GM12878 (cell line): ENCODE data around the gene TMEM186. TPM values are rescaled to one million over a fixed set of nuclear protein-coding genes. Genes with fewer than 3 reads are reported as not detected.
"Not testable (repeated sequence)": the region's sequence is repeated elsewhere in the genome, so short reads cannot be mapped to it uniquely, and the experiment has no call there.

Experiments used
- ATAC-seq: fragments of 200-7000 bp; cut with Tn5 transposase; 3 replicates; pipeline ENCODE4 v1.9.1; 2020; ENCODE audit warnings: mild to moderate bottlenecking, moderate library complexity
- BruUV-seq: library from RNA; stranded (reverse); fragments of 400-500 nt; replicated peaks from 2 replicates; lab custom pipeline; 2021; lab: Mats Ljungman, UMichigan
- CTCF ChIA-PET: fragments of 300-600 bp; sonication (Branson Sonifier 250); formaldehyde crosslinking; extraction: SDS; loops from one replicate; lab custom pipeline; 2021; ENCODE audit warnings: inconsistent platforms; lab: Yijun Ruan, JAX
- POLR2A ChIA-PET: fragments of 350-600 bp; formaldehyde crosslinking; extraction: SDS; loops from one replicate; lab custom pipeline; 2021; ENCODE audit warnings: inconsistent platforms; lab: Charles Lee
- RAD21 ChIA-PET: fragments of 300-600 bp; sonication (Branson Sonifier 250); formaldehyde crosslinking; loops from one replicate; lab custom pipeline; 2023; ENCODE audit warnings: antibody characterized with exemption; ENCODE audit not compliant: unreplicated experiment; lab: Charles Lee
- SMC1A ChIA-PET: fragments of 300-600 bp; sonication (Branson Sonifier 250); formaldehyde crosslinking; loops from one replicate; lab custom pipeline; 2023; ENCODE audit not compliant: unreplicated experiment, uncharacterized antibody; lab: Charles Lee
- DNase-seq: peaks from one replicate; pipeline ENCODE4 v3.0.0-alpha.2; 2011; ENCODE audit warnings: low read depth, low spot score
- FAIRE-seq: peaks from 3 replicates; lab custom pipeline; 2011; peaks lifted over from hg19 to GRCh38; lab: Jason Lieb, UNC
- H2AFZ ChIP-seq: 2 replicates; pipeline ENCODE4 v1.6.0; 2011; ENCODE audit warnings: low read depth, low read length, control low read depth; ENCODE audit not compliant: control insufficient read depth
- H3K27ac ChIP-seq: 2 replicates; pipeline ENCODE4 v1.5.1; 2011; ENCODE audit warnings: control low read depth; ENCODE audit not compliant: control insufficient read depth, insufficient read depth
- H3K27me3 ChIP-seq, 2 experiments: replicated peaks in 1 of 2; 2 replicates each; pipeline versions ENCODE4 v1.6.0 to v1.6.1; 2011; ENCODE audit warnings: low read length in 1 of 2; ENCODE audit not compliant: control insufficient read depth in 2 of 2, insufficient read depth in 2 of 2
- H3K36me3 ChIP-seq, 2 experiments: 2 replicates each; pipeline ENCODE4 v1.5.1; 2011; ENCODE audit warnings: low read length in 1 of 2; ENCODE audit not compliant: control insufficient read depth in 2 of 2, insufficient read depth in 2 of 2
- H3K4me1 ChIP-seq: 2 replicates; pipeline ENCODE4 v1.6.1; 2011; ENCODE audit warnings: mild to moderate bottlenecking, low read length, moderate library complexity, mixed read lengths; ENCODE audit not compliant: control insufficient read depth, insufficient read depth
- H3K4me2 ChIP-seq: 2 replicates; pipeline ENCODE4 v1.6.0; 2011; ENCODE audit warnings: control low read depth; ENCODE audit not compliant: control insufficient read depth, insufficient read depth
- H3K4me3 ChIP-seq: fragments of 200-600 bp; sonication (generic); 2 replicates; pipeline ENCODE4 v1.5.1; 2016
- H3K79me2 ChIP-seq: 2 replicates; pipeline ENCODE4 v1.6.0; 2011; ENCODE audit warnings: low read length; ENCODE audit not compliant: control insufficient read depth, insufficient read depth
- H3K9ac ChIP-seq: 2 replicates; pipeline ENCODE4 v1.8.0; 2011; ENCODE audit warnings: low read length, control low read depth, mixed read lengths; ENCODE audit not compliant: control insufficient read depth, insufficient read depth
- H3K9me3 ChIP-seq: replicated peaks from 3 replicates; pipeline ENCODE4 v1.5.1; 2011; ENCODE audit warnings: mild to moderate bottlenecking, low read length; ENCODE audit not compliant: control insufficient read depth, insufficient read depth
- H4K20me1 ChIP-seq: 2 replicates; pipeline ENCODE4 v1.6.0; 2011; ENCODE audit not compliant: control insufficient read depth, insufficient read depth
- CEBPZ ChIP-seq: fragments of 150-350 bp; IDR thresholded peaks from 2 replicates; pipeline ENCODE4 v1.6.1; 2016; ENCODE audit warnings: low read depth, low read length
- EP300 ChIP-seq, 2 experiments: fragments of 150-350 bp in 1 of 2; IDR thresholded peaks; 2 replicates each; pipeline ENCODE4 v1.6.1; 2011 to 2012; ENCODE audit warnings: low read depth in 2 of 2, low read length in 2 of 2, borderline replicate concordance in 1 of 2, improper control_type of control experiment in 1 of 2, inconsistent platforms in 1 of 2; ENCODE audit not compliant: control insufficient read depth in 1 of 2
- FOS ChIP-seq: IDR thresholded peaks from 3 replicates; pipeline ENCODE4 v1.6.1; 2011; ENCODE audit warnings: borderline replicate concordance; ENCODE audit not compliant: insufficient read length; ENCODE audit errors: extremely low read depth
- POLR2A ChIP-seq: IDR thresholded peaks from 2 replicates; pipeline ENCODE4 v1.6.1; 2011; ENCODE audit warnings: low read depth, mild to moderate bottlenecking, low read length
- SIN3A ChIP-seq: IDR thresholded peaks from 2 replicates; pipeline ENCODE4 v1.6.1; 2012; ENCODE audit warnings: low read depth, low read length, improper control_type of control experiment
- WGBS: methylation state at CpG from one replicate; pipeline ENCODE4 v1.1.6; 2016; ENCODE audit warnings: low lambda C conversion rate; ENCODE audit not compliant: insufficient replicate concordance, insufficient coverage; ENCODE audit errors: missing lambda C conversion rate; 5-methylcytosine and 5-hydroxymethylcytosine counted together
- in situ Hi-C: fragments of 300-500 bp; cut with MboI; formaldehyde crosslinking; loops from 9 replicates; pipeline ENCODE4 v1.14.3; 2018; ENCODE audit warnings: mixed read lengths
- intact Hi-C: fragments of 100-400 bp; cut with micrococcal nuclease; formaldehyde crosslinking; loops from one replicate; pipeline ENCODE4 v1.14.2; 2022; ENCODE audit not compliant: unreplicated experiment
- polyA plus RNA-seq, 11 experiments: library from polyadenylated mRNA; depleted of rRNA in 4 of 11; unstranded in 6 of 11; stranded (reverse) in 5 of 11; fragments of >200 nt; fragmentation: Nextera tagmentation in 4 of 11; fragmentation: Illumina TruSeq in 1 of 11; extraction: Ambion mirVana in 4 of 11; extraction: Trizol in 1 of 11; gene quantifications; 1 replicate in 1 of 11; 2 replicates in 10 of 11; pipeline versions ENCODE4 v1.2.1 to v1.2.3, GENCODE V29; 2011 to 2016; ENCODE audit warnings: inconsistent platforms in 2 of 11, missing spikeins in 2 of 11, low read depth in 1 of 11
- total RNA-seq, 4 experiments: library from RNA; depleted of rRNA in 3 of 4; stranded (reverse); fragments of >200 nt in 3 of 4; fragmentation: Illumina TruSeq in 1 of 4; extraction: Trizol in 1 of 4; gene quantifications; 2 replicates each; pipeline versions ENCODE4 v1.2.1 to v1.2.3, GENCODE V29; 2013 to 2021

TMEM186 gene
- total and polyA plus RNA-seq, 10 of the 15 experiments (the other 5 are each of a cell fraction or from before 2014, with no cell fraction given), result 10.6 to 28.9 (median 17.0) TPM

GRCh38 chr16:8845699-8846298, 48.4 kb upstream of the TMEM186 start:
- no TSS peak for BruUV-seq
- in situ Hi-C loops, result no loop called here
- Histone ChIP-seq H3K9me3 (no peaks in the 10 kb centered on the region), H3K36me3 (peaks cover 34 to 35% of the 10 kb centered on the region in 2 experiments), H3K4me3 (no peak overlapping the region), H3K9ac (no peak overlapping the region), H3K27me3 (no peaks in the 10 kb centered on the region), H3K79me2 (no peaks in the 10 kb centered on the region), H4K20me1 (no peaks in the 10 kb centered on the region; the same call in none of the 2 replicates), H3K27ac (no peak overlapping the region), H3K4me1 (no peaks in the 10 kb centered on the region; the same call in 1 of the 2 replicates), H3K4me2 (no peak overlapping the region), H2AFZ (no peak overlapping the region)
- POLR2A ChIA-PET, result no interaction called here
- RAD21 ChIA-PET, result no interaction called here
- WGBS, result 95% methylated on average over 7 of the region's 7 CpGs
- CTCF ChIA-PET, result no interaction called here
- TF ChIP-seq POLR2A (0 out of 2 replicates have a peak, but pooled peaks have one; percentile 5), FOS (no peak), SIN3A (no peak), EP300 (IDR thresholded peaks at IDR 0.05; ENCODE audit: borderline replicate concordance in 1 of 2, control insufficient read depth in 1 of 2, low read depth in 2 of 2, low read length in 2 of 2) (no peak), CEBPZ (no peak)
- SMC1A ChIA-PET, result no interaction called here
- FAIRE-seq, result no peak
- intact Hi-C loops, result no loop called here
- no peak for DNase-seq
- ATAC-seq, result no peak

- CTCF ChIA-PET, POLR2A ChIA-PET, DNase-seq, RAD21 ChIA-PET, intact Hi-C loops, FAIRE-seq, H3K27ac ChIP-seq, H3K4me1 ChIP-seq, H3K4me2 ChIP-seq, H3K9ac ChIP-seq, BruUV-seq, H3K79me2 ChIP-seq, in situ Hi-C loops, ATAC-seq, H4K20me1 ChIP-seq, H3K4me3 ChIP-seq, H3K27me3 ChIP-seq, H3K9me3 ChIP-seq, H2AFZ ChIP-seq, SMC1A ChIA-PET: not testable (repeated sequence)
- 88% methylated on average over 11 of the region's 12 CpGs for WGBS
- H3K36me3 ChIP-seq, result peaks cover 14 to 16% of the 10 kb centered on the region in 2 experiments; a peak in 3 of 4 replicates
These were observed 45.9 kb upstream of the TMEM186 start for GRCh38 chr16:8843296-8843695.

GRCh38 chr16:8842016-8842415, 44.6 kb upstream of the TMEM186 start:
- H2AFZ ChIP-seq, intact Hi-C loops, H3K9me3 ChIP-seq, BruUV-seq, H3K36me3 ChIP-seq, ATAC-seq, RAD21 ChIA-PET, H3K9ac ChIP-seq, H3K79me2 ChIP-seq, DNase-seq, FAIRE-seq, H4K20me1 ChIP-seq, in situ Hi-C loops, POLR2A ChIA-PET, H3K27me3 ChIP-seq, H3K4me2 ChIP-seq, H3K4me1 ChIP-seq, CTCF ChIA-PET, H3K4me3 ChIP-seq, H3K27ac ChIP-seq, SMC1A ChIA-PET: not testable (repeated sequence)
- 88% methylated on average over 3 of the region's 4 CpGs for WGBS
